GM18507 (cell line): ENCODE results near the gene PCDH18.
"Not testable (repeated sequence)": the region's sequence is repeated elsewhere in the genome, so short reads cannot be mapped to it uniquely, and the experiment has no call there.

ENCODE experiments used
- DNase-seq: peaks from one replicate; pipeline ENCODE4 v3.0.0; 2011; ENCODE audit warnings: low read depth; ENCODE audit not compliant: insufficient read length; ENCODE audit errors: extremely low spot score
- FAIRE-seq: peaks from 2 replicates; lab custom pipeline; 2011; peaks lifted over from hg19 to GRCh38; lab: Jason Lieb, UNC

Gene PCDH18

DNA sequence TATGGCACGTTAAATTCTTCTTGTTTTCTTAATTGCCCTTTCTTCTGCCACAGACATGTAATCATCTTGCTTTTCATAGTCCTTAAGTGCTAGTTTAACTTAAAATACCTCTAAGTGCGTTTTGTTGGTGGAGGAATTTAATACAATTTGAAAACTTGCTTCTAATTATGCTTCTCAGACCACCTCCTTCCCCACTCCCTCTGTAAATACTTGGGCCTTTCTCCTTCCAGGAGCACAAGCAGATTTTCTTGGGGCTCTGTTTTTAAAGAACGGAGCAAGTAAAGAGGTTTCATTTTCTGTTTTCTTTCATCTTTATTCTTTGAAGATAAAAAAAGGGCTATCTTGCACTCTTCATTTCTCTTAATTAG is 559 bp upstream of the PCDH18 start:
- no peak for FAIRE-seq
- DNase-seq: no peak

DNA sequence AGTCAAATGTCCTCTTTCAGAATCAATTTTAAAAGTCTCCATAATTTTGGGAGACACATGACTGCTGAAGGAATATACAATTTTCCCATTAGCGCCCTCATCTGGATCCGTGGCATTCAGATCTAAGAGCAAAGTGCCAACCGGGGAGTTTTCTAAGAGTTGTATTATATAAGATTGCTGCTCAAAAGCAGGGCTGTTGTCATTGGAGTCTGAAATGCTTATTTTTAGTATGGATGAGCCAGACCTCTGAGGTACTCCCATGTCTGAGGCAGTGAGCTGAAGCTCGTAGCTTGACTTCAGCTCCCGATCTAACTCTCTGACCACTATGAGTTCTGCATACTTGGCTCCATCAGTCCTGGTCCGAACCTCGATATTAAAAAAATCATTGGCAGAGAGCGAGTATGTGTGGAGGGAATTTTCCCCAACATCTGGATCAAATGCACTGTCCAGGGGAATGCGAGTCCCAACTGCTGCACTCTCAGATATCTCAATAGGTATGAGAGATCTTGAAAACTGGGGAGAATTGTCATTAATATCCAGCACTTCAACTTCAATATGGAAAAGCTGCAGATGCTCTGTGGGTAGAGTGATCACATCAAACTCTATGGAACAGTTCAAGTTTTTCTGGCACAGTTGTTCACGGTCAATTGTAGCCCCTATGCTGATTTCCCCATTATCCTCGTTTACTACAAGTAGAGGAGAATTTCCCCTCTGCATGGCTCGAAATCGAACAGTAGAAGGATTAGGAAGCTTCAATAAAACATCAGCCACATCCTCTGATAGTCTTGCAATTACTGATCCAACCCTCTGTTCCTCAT is 917 bp downstream of the PCDH18 start:
- FAIRE-seq (no peak), DNase-seq (no peak)

DNA sequence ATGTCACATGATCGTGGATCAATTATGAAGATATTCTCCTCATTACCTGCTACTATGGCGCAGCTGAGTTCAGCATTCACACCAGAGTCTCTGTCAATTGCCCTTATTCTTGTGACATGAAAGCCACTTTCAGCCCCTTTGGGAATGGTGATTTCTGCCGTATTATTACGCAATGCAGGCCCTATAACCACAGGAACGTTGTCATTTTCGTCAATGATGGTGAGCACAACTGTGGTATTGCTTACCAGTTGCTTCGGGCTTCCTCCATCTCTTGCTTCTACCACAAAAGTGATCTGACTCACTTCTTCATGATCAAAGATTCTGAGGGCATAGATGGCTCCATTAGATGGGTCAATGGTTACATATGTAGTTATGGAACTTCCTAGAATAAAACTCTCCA is 2.1 kb downstream of the PCDH18 start:
- DNase-seq: no peak
- FAIRE-seq: no peak

DNA sequence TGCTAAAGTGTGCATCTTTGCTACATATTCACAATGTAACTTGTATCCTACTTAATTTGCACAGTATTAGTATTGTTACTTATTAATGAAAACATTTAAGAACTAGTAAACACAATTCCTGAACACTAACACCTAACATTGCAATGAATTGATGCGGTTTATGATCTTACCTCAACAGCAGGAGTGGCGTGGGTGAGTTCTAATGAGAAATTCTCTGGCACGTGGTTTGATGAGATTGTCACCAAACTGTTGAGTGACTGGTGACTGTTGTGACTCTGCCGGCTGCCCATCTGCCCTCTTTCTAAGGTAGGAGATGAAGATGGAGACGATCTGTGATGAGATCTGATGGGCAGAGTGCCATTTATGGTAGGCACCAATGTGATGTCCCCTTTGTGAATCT is 2.9 kb downstream of the PCDH18 start:
- FAIRE-seq: no peak

DNA sequence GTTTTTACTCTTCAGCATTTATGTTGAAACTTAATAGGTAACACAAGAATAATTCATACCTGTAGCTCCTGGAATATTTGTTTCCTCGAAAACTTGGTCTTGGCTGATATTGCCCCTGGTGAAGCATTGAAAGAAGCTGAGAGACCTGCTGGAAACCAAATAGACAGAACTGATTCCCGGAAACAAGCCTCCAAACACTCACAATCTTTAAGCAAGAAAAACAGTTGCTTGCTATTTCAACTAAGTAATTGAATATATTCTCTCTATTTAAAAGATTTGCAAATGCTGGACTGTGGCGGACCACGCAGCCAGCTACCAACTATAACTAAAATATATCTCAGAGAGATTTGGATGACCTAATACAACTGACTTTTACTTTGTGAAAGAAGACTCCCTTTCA is 3.6 kb downstream of the PCDH18 start:
- DNase-seq: no peak
- no peak for FAIRE-seq

More for the DNA sequence above, 2.9 kb downstream of the PCDH18 start:
- DNase-seq: no peak

DNA sequence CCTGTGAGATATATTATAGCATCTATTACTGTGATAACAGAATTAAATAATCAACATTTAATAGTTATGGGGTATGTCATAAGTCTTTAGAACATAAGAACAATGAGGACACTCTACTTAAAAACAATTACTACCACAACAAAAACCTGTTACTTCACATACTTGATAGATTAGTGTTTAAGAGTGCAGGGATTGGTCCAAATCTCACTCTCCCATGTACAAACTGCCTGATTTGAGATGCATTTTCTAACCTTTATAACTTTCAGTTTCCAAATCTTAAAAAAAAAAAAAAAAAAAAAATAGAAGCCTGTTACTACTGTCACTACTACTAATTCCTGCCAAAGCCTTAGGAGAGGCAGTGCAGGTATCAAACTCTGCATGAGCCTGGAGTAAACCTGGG is 5.6 kb downstream of the PCDH18 start:
- FAIRE-seq (no peak), DNase-seq (no peak)

DNA sequence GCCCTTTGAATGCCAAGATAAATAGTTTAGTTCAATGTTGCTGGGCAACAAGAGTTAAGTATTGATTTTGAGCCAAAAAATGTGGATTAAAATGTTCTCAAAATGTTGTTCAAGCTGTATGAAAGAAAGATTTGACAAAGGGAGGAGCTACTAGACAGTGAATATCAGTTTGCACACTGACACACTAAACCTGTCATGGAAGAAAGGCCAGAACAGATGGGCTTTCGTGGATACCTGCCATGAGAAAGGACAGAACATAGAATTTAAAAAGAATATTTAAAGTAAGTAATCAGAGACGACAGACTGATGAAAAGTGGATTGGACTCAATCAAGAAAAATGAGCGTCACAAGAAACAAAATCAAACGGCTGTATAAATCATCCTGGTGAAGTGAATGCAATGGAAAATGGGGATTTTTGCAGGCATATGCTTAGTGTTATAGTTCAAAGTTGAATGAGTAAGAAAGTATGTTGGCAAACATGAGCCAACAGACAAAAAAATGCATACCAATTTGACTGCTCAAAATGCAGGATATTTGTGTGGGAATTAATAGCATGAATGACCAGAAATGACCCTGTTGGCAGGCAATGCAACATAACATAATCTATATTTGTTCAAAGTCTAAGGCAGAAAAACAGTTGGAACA is 7.4 kb downstream of the PCDH18 start:
- DNase-seq (no peak), FAIRE-seq (no peak)

DNA sequence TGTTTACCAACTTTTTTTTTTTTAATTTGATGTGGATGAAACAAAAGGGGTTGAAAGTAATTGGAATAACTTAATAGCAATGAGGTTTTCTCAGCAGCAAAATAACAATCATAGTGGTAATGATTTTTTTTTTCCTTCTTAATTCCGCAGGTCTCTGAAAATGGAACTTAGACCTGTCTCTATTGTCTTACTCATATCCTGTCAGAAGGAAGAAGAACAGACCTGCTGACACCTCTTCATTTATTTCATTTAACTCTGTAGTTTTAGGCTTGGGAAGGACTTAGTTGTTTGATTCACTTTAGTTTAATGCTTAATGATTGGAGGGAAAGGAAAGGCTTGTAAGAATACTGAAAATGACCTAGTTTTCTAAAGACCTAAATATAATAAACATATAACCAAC is 9.0 kb downstream of the PCDH18 start:
- FAIRE-seq: no peak

DNA sequence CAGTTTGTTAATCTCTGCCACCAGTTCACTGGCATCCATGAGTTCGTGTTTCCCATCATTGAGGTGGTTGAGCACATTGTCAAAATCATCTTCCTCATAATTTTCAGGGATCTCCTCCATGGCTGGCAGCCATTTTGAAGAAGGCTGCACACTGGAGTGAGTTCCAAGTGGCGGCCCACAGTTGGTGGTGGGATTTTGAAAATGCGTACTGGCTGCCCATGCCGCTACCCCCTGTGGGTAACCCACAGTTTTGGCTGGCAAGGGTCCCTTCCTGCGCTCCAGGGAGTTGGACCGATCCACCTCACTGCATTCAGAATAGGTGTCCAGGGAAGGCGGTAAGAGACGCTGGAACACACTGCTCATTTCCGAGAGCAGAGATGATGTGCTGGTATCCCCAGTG is 11.2 kb downstream of the PCDH18 start:
- FAIRE-seq: no peak
- no peak for DNase-seq

More for the DNA sequence above, 9.0 kb downstream of the PCDH18 start:
- DNase-seq: no peak

DNA sequence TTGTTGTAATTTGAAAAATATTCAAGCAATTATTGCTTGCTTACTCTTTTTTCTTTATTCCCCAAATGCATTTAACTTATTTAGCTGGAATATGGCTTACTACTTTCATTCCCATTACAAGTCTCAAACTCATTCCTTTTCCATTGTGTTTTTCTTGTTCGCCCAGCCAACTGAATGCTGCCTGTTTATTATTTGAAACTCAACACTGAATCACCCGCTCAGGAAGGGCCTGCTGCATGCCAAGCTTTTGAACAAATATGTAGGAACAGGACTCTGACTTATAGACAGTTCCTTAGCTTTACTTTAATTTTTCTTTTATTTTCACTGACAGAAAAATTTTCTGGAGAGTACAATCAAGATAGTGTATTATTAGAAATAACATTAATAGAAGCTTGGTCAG is 12.9 kb downstream of the PCDH18 start:
- no peak for DNase-seq
- no peak for FAIRE-seq

DNA sequence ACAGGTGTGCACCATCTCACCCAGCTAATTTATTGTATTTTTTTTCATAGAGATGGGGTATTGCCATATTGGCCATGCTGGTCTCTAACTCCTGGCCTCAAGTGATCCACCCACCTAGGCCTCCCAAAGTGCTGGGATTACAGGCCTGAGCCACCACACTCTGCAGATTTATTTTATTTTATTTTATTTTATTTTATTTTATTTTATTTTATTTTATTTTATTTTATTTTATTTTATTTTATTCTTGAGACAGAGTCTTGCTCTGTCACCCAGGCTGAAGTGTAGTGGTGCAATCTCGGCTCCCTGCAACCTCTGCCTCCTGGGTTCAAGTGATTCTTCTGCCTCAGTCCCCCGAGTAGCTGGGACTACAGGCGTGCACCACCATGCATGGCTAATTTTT is 15.0 kb downstream of the PCDH18 start:
- not testable (repeated sequence) for FAIRE-seq

DNA sequence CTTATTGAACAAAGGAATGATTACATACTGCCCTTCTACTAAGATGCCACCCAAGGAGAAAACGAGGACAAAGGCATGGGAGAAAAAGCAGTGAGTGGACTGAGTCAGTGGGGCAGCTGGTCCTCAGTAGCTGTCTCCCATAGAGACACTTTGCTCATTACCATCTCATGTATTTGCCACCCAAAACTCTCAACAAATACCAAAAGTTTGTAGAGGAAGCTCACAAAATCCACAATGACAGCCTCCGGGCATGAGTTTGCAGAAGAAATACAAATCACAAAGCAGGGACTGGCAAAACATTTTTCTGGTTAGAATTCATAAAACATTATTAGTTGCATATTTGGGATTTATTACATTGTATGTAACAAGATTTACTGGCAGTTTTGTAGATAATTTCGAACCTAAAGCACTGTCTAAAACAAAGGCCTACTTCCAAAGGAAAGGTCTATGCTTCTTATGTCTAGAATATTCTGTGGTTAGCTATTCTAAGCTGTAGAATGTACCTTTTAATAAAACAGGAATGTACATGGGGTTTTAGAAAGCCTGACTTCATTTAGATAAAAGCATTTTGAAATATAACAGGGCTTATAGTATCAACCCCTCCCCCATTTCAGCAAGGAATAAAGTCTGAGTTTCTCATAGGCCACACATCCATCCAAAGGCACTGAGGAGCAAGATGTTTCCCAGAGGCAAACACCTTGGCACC is 17.7 kb downstream of the PCDH18 start:
- DNase-seq (no peak), FAIRE-seq (no peak)

More for the DNA sequence above, 15.0 kb downstream of the PCDH18 start:
- not testable (repeated sequence) for DNase-seq

DNA sequence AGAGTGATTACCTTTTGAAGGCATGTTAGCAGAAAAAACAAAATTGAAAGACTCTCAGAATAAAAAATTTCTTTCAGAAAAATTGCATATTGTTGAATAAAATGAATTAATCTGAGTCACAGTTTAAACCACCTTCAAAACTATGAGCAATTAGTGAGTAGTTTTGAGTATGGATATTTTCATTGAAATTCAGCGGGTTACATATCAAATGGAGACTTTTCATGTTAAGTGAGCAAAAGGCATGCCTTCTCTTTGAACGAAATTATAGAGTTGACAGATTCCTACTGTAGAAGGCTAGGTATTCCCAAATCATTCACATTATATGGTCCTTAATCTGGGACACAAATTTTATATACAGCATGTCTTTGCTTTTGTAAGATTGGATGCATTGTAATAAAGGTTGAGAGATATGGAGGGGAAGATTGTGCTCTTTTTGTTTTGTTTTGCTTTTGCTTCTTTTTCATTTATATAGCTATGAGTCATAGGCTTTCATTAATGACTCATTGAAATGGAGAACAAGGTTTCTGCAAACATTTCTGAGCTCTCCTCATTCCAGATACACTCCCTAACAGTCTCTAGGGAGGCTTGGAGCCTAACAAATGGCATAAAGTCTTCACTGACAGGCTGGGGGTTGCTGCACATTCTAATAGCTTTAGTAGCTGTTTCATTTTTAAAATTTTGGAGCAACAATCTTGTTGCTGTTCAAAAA is 21.6 kb downstream of the PCDH18 start:
- FAIRE-seq: no peak

DNA sequence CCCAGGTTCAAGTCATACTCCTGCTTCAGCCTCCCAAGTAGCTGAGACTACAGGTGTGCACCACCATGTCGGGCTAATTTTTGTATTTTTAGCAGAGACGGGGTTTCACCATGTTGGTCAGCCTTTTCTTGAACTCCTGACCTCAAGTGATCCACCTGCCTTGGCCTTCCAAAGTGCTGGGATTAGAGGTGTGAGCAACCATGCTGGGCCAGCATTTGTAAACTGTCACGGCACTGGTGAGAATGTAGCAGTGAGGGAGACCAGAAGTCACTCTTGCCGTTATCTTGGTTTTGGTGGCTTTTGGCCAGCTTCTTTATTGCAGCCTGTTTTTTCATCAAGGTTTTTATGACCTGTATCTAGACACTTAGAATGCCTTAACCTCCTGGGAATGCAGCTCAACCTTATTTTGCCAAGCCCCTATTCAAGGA is 22.4 kb downstream of the PCDH18 start:
- FAIRE-seq (no peak), DNase-seq (no peak)

More for the DNA sequence above, 21.6 kb downstream of the PCDH18 start:
- DNase-seq: no peak

DNA sequence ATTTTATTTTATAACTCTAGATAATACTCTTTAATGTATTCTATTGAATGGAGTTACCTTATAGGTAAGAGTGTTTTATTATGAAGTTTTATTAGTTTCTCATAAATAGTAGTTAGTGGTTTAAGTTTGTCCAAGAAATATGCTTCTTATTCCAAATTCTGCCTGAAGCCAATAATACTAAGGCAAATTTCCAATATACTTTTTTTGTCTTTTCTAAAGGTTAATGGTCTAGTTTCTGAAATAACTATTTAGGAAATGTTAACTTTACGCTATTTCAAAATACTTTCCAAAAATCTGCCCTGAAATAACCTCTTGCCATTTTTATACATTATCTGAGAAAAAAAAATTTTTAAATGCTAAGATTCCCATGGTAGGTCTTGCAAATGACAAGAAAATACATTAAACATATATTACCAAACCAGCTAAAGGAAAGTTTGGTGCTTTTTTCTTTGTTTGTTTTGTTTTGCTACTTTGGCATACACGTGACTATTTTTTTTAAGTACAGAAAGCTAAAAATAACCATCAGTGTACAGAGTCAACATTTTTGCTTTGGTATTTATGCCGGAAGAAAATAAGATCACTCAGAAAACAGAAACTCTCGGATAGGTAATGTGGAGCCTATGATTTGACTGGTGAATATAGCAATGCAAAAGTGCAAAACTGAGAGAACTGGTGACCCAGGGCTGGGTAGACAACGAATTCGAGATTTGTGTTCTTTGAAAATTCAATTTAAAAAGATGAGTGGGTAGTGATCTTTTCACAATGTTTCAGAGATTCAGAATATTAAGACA is 29.8 kb downstream of the PCDH18 start:
- DNase-seq (no peak), FAIRE-seq (no peak)

DNA sequence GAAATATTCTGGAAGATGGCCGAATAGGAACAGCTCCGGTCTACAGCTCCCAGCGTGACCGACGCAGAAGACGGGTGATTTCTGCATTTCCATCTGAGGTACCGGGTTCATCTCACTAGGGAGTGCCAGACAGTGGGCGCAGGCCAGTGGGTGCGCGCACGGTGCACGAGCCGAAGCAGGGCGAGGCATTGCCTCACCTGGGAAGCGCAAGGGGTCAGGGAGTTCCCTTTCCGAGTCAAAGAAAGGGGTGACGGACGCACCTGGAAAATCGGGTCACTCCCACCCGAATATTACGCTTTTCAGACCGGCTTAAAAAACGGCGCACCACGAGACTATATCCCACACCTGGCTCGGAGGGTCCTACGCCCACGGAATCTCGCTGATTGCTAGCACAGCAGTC is 36.0 kb downstream of the PCDH18 start:
- not testable (repeated sequence) for DNase-seq, FAIRE-seq

DNA sequence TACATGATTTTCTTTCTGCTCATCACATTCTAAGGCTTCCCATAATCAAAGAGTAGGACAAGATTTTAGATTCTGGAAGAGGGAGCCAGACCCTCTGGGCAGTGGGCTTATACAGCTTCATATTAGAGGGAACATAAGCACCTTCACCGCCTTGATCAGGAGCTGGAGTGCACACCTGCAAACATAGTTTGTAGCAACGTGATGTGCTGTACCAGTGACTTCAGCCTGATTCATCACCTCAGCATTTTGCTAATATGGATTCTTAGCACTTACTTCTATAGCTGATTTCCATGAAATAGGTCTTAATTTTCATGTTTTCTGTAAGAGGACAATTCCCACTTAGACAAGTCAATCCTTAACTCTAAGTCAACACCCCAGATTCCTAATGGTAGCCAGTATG is 36.7 kb downstream of the PCDH18 start:
- DNase-seq (no peak), FAIRE-seq (no peak)

DNA sequence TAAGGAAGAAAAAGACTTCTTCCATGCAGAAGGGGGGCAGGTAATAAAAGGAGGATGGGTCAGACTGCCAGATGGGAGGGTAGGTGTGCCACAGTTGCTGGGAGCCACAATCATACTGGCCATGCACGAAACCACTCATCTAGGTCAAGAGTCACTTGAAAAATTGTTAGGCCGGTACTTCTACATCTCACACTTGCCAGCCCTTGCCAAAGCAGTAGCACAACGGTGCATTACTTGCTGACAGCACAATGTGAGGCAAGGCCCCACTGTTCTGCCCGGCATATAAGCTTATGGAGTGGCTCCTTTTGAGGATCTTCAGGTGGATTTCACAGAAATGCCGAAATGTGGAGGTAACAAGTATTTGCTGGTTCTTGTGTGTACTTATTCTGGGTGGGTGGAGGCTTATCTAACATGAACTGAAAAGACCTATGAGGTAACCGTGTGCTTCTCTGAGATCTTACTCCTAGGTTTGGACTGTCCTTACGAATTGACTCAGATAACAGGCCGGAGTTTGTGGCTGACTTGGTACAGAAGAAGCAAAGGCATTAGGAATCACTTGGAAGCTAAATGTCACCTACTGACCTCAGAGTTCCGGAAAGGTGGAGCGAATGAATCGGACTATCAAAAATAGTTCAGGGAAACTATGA is 48.9 kb downstream of the PCDH18 start:
- not testable (repeated sequence) for DNase-seq, FAIRE-seq

DNA sequence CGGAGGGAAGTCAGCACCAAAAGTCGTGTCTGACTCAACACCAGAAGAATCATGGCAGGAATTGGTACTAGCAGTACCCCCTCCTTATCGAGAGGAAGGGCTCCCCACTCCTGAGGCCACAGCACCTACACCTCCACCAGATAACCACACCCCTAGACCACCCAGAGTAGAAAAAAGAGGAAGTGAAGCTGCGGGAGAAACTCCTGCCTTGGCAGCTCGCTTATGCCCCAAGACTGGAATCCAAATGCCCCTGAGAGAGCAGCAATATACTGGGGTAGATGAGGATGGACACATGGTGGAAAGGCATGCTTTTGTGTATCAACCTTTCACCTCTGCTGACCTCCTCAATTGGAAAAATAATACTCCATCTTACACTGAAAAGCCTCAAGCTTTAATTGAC is 52.6 kb downstream of the PCDH18 start:
- not testable (repeated sequence) for FAIRE-seq, DNase-seq
